Activated naive CD8-positive, alpha-beta T cell treated with anti-CD3 and anti-CD28 coated beads, Interleukin-2, amount 50 U/mL, for 16 hours (primary cell): ENCODE results near the gene COLGALT1.
"Not testable (repeated sequence)": the region's sequence is repeated elsewhere in the genome, so short reads cannot be mapped to it uniquely, and the experiment has no call there.

Experiments used
- DNase-seq: peaks from one replicate; pipeline ENCODE4 v3.0.0-alpha.2; 2020; ENCODE audit warnings: low read depth, low spot score

COLGALT1 gene

DNA sequence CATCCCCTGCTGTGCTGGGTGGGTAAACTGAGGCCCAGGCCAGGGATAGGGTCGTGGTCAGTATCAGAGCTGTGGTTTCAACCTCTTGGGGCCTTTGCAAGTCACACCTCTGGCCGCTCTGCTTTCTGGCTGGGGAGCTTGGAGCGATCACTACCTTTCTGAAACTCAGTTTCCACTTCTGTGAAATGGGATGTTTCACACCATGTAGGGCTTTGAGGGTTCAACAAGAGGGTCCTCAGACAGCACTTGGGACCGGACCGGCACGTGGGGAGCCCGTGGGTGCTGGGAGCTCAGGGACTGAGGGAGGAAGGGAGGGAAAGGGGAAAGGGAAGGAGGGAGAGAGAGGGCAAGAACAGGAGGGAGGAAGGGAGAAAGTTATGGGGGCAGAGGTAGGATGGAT, 22.9 kb upstream of the COLGALT1 start:
- no peak for DNase-seq

DNA sequence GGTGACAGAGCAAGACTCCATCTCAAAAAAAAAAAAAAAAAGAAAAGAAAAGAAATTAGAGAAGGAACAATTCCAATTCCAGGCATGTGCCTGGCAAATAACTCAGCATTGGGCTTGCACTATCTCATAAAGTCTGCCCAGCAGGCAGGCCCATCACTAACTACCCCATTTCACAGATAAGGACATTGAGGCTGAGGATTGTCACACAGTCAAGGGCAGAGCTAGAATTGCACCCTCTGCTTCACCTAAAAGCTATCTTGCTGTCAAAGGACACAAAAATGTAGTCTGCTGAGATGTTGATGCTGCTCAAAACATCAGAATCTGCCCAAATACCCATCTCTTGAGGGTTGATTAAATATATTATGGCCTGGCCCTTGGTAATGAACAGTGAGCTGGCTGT, 20.7 kb upstream of the COLGALT1 start:
- no peak for DNase-seq

DNA sequence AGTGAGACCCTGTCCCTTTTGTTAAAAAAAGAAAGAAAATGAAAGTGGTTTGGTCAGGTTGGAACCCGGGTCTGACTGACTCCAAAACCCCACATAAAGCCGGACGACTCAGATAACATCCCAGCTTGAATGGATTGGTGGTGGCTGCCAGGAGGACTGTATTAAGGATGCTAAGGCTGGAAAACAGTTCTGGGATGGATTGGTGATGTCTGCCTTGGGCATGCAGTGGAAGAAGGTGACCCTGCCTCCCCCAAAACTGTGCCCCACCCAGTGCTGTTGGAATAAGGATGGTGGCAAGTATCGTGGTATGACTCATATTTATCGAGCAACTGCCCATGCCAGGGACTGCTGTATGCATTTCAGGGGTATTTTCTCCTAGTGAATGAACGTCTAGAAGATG, 18.5 kb upstream of the COLGALT1 start:
- DNase-seq, result no peak

- DNase-seq, result no peak
These were observed 16.7 kb upstream of the COLGALT1 start for GRCh38 chr19:17538684-17539237.

GRCh38 chr19:17539238-17540117, 16.0 kb upstream of the COLGALT1 start:
- peak; percentile 96 for DNase-seq

- DNase-seq, result no peak
These were observed 15.3 kb upstream of the COLGALT1 start for GRCh38 chr19:17540174-17540573.

DNA sequence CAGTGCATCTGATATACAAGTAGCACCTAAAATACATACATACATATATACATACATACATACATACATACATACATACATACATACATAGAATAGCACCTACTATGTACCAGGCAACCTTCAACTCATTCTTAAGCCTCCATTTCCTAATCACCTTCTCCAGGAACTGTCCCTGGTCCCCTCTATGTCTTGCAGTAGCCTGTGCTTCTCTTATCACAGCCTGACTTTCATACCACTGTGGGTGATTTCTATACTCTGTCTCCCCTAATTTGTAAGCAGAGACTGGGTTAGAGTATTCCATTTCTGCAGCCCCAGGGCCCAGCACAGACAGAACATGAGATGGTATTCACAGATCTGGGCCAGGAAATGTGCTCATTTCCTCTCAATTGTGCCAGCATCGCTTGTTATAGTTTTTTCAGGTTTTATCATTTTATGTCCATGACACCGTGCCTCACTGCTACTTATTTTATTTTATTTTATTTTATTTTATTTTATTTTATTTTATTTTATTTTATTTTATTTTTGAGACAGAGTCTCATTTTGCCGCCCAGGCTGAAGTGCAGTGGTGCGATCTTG, 14.2 kb upstream of the COLGALT1 start:
- DNase-seq, result no peak

GRCh38 chr19:17542042-17542441, 13.4 kb upstream of the COLGALT1 start:
- no peak for DNase-seq

DNA sequence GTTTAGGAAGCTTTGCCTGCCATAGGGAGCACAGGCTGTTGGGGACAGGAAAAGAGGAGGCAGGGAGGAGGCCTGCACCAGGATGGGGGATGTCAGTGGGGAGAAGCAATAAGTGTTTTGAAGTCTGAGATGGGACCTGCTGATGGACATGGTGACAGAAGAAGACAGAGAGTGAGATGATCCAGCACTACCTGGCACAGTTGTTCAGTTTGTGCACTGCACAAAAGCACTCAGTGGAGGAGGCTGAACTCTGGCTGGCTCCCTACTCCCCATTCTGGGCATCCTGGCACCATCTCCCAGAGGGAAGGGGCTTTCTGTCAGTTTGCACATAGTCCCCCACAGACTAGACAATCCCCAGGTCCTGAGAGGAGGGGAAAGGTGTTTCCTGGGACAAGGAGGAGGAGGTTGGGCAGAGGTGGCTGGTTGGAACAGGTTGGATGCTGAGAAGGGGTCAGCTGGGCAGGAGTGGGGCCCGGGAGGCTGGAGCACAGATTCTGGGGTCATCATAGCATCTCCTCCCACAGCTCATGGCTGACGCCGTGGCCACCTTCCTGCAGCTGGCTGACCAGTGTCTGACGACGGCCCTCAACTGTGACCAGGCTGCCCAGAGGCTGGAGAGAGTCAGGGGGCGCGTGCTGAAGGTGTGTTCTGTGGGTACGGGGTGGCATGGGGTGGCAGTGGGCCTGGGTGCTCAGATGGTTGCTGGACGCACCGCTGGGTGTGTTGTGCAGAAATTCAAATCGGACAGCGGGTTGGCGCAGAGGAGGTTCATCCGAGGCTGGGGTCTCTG, 12.5 kb upstream of the COLGALT1 start:
- no peak for DNase-seq

- DNase-seq, result no peak
These were observed 11.5 kb upstream of the COLGALT1 start for GRCh38 chr19:17543986-17544385.

GRCh38 chr19:17544418-17544817, 11.0 kb upstream of the COLGALT1 start:
- DNase-seq, result no peak

GRCh38 chr19:17548145-17548544, 7.3 kb upstream of the COLGALT1 start:
- DNase-seq, result no peak

GRCh38 chr19:17549085-17549740, 6.2 kb upstream of the COLGALT1 start:
- DNase-seq, result no peak

GRCh38 chr19:17550076-17550667, 5.3 kb upstream of the COLGALT1 start:
- no peak for DNase-seq

DNA sequence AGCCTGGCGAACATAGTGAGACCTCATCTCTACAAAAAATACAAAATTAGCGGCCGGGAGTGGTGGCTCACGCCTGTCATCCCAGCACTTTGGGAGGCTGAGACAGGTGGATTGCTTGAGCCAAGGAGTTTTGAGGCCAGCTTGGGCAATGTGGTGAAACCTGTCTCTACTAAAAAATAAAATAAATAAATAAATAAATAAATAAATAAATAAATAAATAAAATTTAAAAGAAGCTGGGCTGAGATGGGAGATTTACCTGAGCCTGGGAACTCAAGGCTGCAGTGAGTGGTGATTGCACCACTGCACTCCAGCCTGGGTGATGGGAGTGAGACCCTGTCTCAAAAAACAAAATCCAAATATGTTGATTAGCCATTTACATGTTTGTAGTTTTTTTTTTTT, 2.7 kb upstream of the COLGALT1 start:
- DNase-seq, result not testable (repeated sequence)

DNA sequence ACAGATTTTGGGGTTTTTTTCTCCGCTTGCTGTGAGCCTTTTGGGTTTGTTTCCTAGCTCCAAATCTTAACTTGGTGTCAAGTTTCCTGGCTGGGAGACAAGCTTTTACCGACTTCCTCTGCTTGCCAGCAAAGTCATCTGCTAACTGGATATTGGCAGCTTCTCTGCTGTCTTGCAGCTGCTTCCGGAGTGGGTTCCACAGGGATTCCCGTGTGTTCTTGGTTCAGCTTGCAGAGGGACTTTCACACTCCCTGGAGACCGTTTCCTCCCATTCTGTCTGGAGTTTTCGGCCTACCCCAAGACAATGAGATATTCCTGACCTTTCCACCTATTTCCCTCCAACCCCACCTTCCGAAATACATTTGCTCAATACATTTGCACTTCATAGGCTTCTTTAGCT, 2.2 kb upstream of the COLGALT1 start:
- DNase-seq, result no peak

GRCh38 chr19:17554968-17555479, 425 bp upstream of the COLGALT1 start:
- DNase-seq, result no peak

- no peak for DNase-seq
These were observed 722 bp downstream of the COLGALT1 start for GRCh38 chr19:17555929-17556813.

GRCh38 chr19:17556995-17557394, 1.5 kb downstream of the COLGALT1 start:
- no peak for DNase-seq

DNA sequence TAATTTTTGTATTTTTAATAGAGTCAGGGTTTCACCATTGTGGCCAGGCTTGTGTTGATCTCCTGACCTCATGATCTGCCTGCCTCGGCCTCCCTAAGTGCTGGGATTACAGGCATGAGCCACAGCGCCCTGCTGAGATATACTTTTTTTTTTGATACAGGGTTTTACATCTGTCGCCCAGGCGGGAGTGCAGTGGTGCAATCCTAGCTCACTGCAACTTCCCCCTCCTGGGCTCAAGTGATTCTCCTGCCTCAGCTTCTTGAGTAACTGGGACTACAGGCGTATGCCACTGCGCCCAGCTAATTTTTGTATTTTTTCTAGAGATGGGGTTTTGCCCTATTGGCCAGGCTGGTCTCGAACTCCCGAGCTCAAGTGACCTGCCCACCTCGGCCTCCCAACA, 2.0 kb downstream of the COLGALT1 start:
- DNase-seq, result no peak
